SKM-1 treated with dmso at 0.1 percent for 144 hours (cell line): ENCODE data around the gene REEP1.

Experiments used
- DNase-seq: peaks from one replicate; lab custom pipeline; 2025; ENCODE audit not compliant: unreplicated experiment; lab: John Stamatoyannopoulos, UW

REEP1 gene

GRCh38 chr2:86284987-86285386, 52.4 kb downstream of the REEP1 start:
- no peak for DNase-seq

- DNase-seq = no peak
These were observed 53.0 kb downstream of the REEP1 start for GRCh38 chr2:86284401-86284841.

- no peak for DNase-seq
These were observed 53.9 kb downstream of the REEP1 start for GRCh38 chr2:86283411-86284030.

- DNase-seq = no peak
These were observed 56.2 kb downstream of the REEP1 start for GRCh38 chr2:86281066-86281700.

GRCh38 chr2:86280191-86280667, 57.2 kb downstream of the REEP1 start:
- no peak for DNase-seq

- no peak for DNase-seq
These were observed 61.5 kb downstream of the REEP1 start for GRCh38 chr2:86275962-86276361.

GRCh38 chr2:86275384-86275799, 62.0 kb downstream of the REEP1 start:
- DNase-seq = no peak

- DNase-seq = no peak
These were observed 62.5 kb downstream of the REEP1 start for GRCh38 chr2:86274918-86275275.

- no peak for DNase-seq
These were observed 63.0 kb downstream of the REEP1 start for GRCh38 chr2:86274265-86274917.

GRCh38 chr2:86272111-86272510, 65.3 kb downstream of the REEP1 start:
- DNase-seq = no peak

GRCh38 chr2:86271248-86271647, 66.2 kb downstream of the REEP1 start:
- no peak for DNase-seq

GRCh38 chr2:86263956-86264355, 73.5 kb downstream of the REEP1 start:
- DNase-seq = no peak

GRCh38 chr2:86260978-86261377, 76.4 kb downstream of the REEP1 start:
- DNase-seq = no peak

- no peak for DNase-seq
These were observed 79.3 kb downstream of the REEP1 start for GRCh38 chr2:86258106-86258505.

GRCh38 chr2:86256982-86257381, 80.4 kb downstream of the REEP1 start:
- no peak for DNase-seq

- DNase-seq = no peak
These were observed 81.1 kb downstream of the REEP1 start for GRCh38 chr2:86256300-86256699.

GRCh38 chr2:86254576-86255538, 82.6 kb downstream of the REEP1 start:
- no peak for DNase-seq

- no peak for DNase-seq
These were observed 84.0 kb downstream of the REEP1 start for GRCh38 chr2:86253424-86253823.

- no peak for DNase-seq
These were observed 85.6 kb downstream of the REEP1 start for GRCh38 chr2:86251840-86252266.

- DNase-seq = no peak
These were observed 87.6 kb downstream of the REEP1 start for GRCh38 chr2:86249579-86250391.
